Measurements from ENCODE around the gene ELOVL2. TPM values are rescaled to one million over a fixed set of nuclear protein-coding genes. Genes with fewer than 3 reads are reported as not detected.

ELOVL2 gene
- total RNA-seq = not detected in 2 replicates

GRCh38 chr6:11043961-11044711 is at the start of gene ELOVL2:
Gene ELOVL2, minus strand, starts transcription at chr6:11044305. Its CDS starts 75 bp downstream, at chr6:11044230.

Other genes with a start within 250 kb of the ELOVL2 start
- under 0.01 TPM in 1 of 2 replicates, not detected in the other for gene MAK, start 205.8 kb downstream of the ELOVL2 start, total RNA-seq
- not detected in 2 replicates for gene GCM2, start 162.3 kb downstream of the ELOVL2 start, total RNA-seq
- gene SYCP2L, start 157.3 kb downstream of the ELOVL2 start, total RNA-seq = under 0.01 and 0.11 TPM in 2 replicates
- gene SMIM13, start 49.5 kb upstream of the ELOVL2 start, total RNA-seq = 8.6 and 8.9 TPM in 2 replicates
- under 0.01 and 0.11 TPM in 2 replicates for gene ERVFRD-1, start 67.4 kb upstream of the ELOVL2 start, total RNA-seq
- gene NEDD9, start 188.4 kb upstream of the ELOVL2 start, total RNA-seq = 60.1 and 116 TPM in 2 replicates